Heart left ventricle (tissue), 13 donors: ENCODE measurements around the gene PSPH.

ENCODE experiments used
- CTCF ChIP-seq, 12 donors: fragments of 200-600 bp; sonication (generic) in 4 of 12; IDR thresholded peaks; one replicate each; pipeline versions ENCODE4 v1.5.0 to v1.8.0; 2018 to 2022; ENCODE audit warnings: antibody characterized with exemption in 12 of 12, mild to moderate bottlenecking in 5 of 12
- POLR2A ChIP-seq, 2 donors: fragments of 450-650 bp; IDR thresholded peaks; one replicate each; pipeline ENCODE4 v1.6.1; 2017; ENCODE audit warnings: antibody characterized with exemption in 2 of 2, mild to moderate bottlenecking in 2 of 2, moderate library complexity in 2 of 2
- donor health status: ischemic (EF 13 %, LVEDD 7.1; RV severe dilation, severe dysfunction).
- donor health status: DM: no; HTN: yes; CAD: no.
- donor health status: DM: no; HTN: no; CAD: no.
- donor health status: ischemic (EF 25% LVEDD 6.9; RV normal size, moderate dysfunction).
- donor health status: ischemic (EF 25% LVEDD 5.7; RV mildly dilated, moderate dysfunction).
- donor health status: ischemic (EF 35%, LVEDD 5.7; RV mildly dilated, moderate dysfunction).
- donor health status: nonischemic (EF 11% LVEDD 7.7; RV severe dilation, severe dysfunction).
- donor health status: DM: yes; HTN: yes; CAD: no.
- donor health status: PGD.
- donor health status: ischemic (EF 29% LVEDD 5.4; RV normal size, mild dysfunction).
- donor health status: nonischemic (EF 23%, LVEDD 6.1; RV moderate dilation, normal function).

- TF ChIP-seq POLR2A (IDR thresholded peaks at IDR 0.05) (no peak), CTCF (IDR thresholded peaks at IDR 0.05) (no peak)
Observed at GRCh38 chr7:56053993-56054392, 2.7 kb upstream of the PSPH start.
